ENCODE results near the gene KNCN. TPM values are rescaled to one million over a fixed set of nuclear protein-coding genes. Genes with fewer than 3 reads are reported as not detected.

The KNCN gene
- total and polyA plus RNA-seq, 10 of the 15 experiments (the other 5 are each of a cell fraction or from before 2014, with no cell fraction given) = not detected

Other genes with a start within 250 kb of the KNCN start
Only the 7 nearest of the 11 such genes appear.
- 0.98 and 1.4 TPM in 2 replicates for gene FAAH, start 157.3 kb downstream of the KNCN start, total RNA-seq (2014; rRNA removed)
- 0.22 TPM in 1 of 2 replicates, not detected in the other for gene FAAH, start 157.3 kb downstream of the KNCN start, total RNA-seq (2014; rRNA removed; fragmentation: Illumina TruSeq; extraction: Trizol)
- gene FAAH, start 157.3 kb downstream of the KNCN start, total RNA-seq (2021) = 0.72 and 0.77 TPM in 2 replicates
- 1.7 and 2.5 TPM in 2 replicates for gene FAAH, start 157.3 kb downstream of the KNCN start, polyA plus RNA-seq (2011; rRNA removed)
- gene FAAH, start 157.3 kb downstream of the KNCN start, polyA plus RNA-seq (2014; fragmentation: Illumina TruSeq; extraction: Trizol) = 0.11 and 0.37 TPM in 2 replicates
- under 1 TPM in 1 of 2 experiments, not detected in 1; 0.07 TPM for gene FAAH, start 157.3 kb downstream of the KNCN start, polyA plus RNA-seq (2014; fragmentation: Nextera tagmentation; extraction: Ambion mirVana)
- 0.52 and 0.64 TPM in 2 replicates for gene FAAH, start 157.3 kb downstream of the KNCN start, polyA plus RNA-seq (2014; rRNA removed)
- under 1 TPM; 0.51 to 0.69 TPM for gene FAAH, start 157.3 kb downstream of the KNCN start, polyA plus RNA-seq (2016; fragmentation: Nextera tagmentation; extraction: Ambion mirVana)
- not detected in 2 replicates for gene DMBX1, start 61.8 kb downstream of the KNCN start, total RNA-seq (2014; rRNA removed)
- gene DMBX1, start 61.8 kb downstream of the KNCN start, total RNA-seq (2014; rRNA removed; fragmentation: Illumina TruSeq; extraction: Trizol) = not detected in 2 replicates
- not detected in 2 replicates for gene DMBX1, start 61.8 kb downstream of the KNCN start, total RNA-seq (2021)
- gene DMBX1, start 61.8 kb downstream of the KNCN start, polyA plus RNA-seq (2011; rRNA removed) = 0.03 TPM in 1 of 2 replicates, not detected in the other
- not detected in 2 replicates for gene DMBX1, start 61.8 kb downstream of the KNCN start, polyA plus RNA-seq (2014; fragmentation: Illumina TruSeq; extraction: Trizol)
- not detected for gene DMBX1, start 61.8 kb downstream of the KNCN start, polyA plus RNA-seq (2014; fragmentation: Nextera tagmentation; extraction: Ambion mirVana)
- not detected in 2 replicates for gene DMBX1, start 61.8 kb downstream of the KNCN start, polyA plus RNA-seq (2014; rRNA removed)
- not detected for gene DMBX1, start 61.8 kb downstream of the KNCN start, polyA plus RNA-seq (2016; fragmentation: Nextera tagmentation; extraction: Ambion mirVana)
- gene MKNK1, start 52.6 kb upstream of the KNCN start, total RNA-seq (2014; rRNA removed) = 19.1 and 20.0 TPM in 2 replicates
- gene MKNK1, start 52.6 kb upstream of the KNCN start, total RNA-seq (2014; rRNA removed; fragmentation: Illumina TruSeq; extraction: Trizol) = 19.2 and 21.2 TPM in 2 replicates
- 22.1 and 29.1 TPM in 2 replicates for gene MKNK1, start 52.6 kb upstream of the KNCN start, total RNA-seq (2021)
- 27.8 and 34.6 TPM in 2 replicates for gene MKNK1, start 52.6 kb upstream of the KNCN start, polyA plus RNA-seq (2011; rRNA removed)
- gene MKNK1, start 52.6 kb upstream of the KNCN start, polyA plus RNA-seq (2014; fragmentation: Illumina TruSeq; extraction: Trizol) = 26.3 and 34.6 TPM in 2 replicates
- 10 to 100 TPM; 13.7 to 17.0 TPM for gene MKNK1, start 52.6 kb upstream of the KNCN start, polyA plus RNA-seq (2014; fragmentation: Nextera tagmentation; extraction: Ambion mirVana)
- gene MKNK1, start 52.6 kb upstream of the KNCN start, polyA plus RNA-seq (2014; rRNA removed) = 29.9 and 30.2 TPM in 2 replicates
- 10 to 100 TPM; 26.8 to 29.7 TPM for gene MKNK1, start 52.6 kb upstream of the KNCN start, polyA plus RNA-seq (2016; fragmentation: Nextera tagmentation; extraction: Ambion mirVana)
- gene MOB3C, start 65.2 kb upstream of the KNCN start, total RNA-seq (2014; rRNA removed) = 10.3 and 11.1 TPM in 2 replicates
- 8.4 and 8.6 TPM in 2 replicates for gene MOB3C, start 65.2 kb upstream of the KNCN start, total RNA-seq (2014; rRNA removed; fragmentation: Illumina TruSeq; extraction: Trizol)
- gene MOB3C, start 65.2 kb upstream of the KNCN start, total RNA-seq (2021) = 9.9 and 11.4 TPM in 2 replicates
- 12.4 and 16.0 TPM in 2 replicates for gene MOB3C, start 65.2 kb upstream of the KNCN start, polyA plus RNA-seq (2011; rRNA removed)
- 10.3 and 12.8 TPM in 2 replicates for gene MOB3C, start 65.2 kb upstream of the KNCN start, polyA plus RNA-seq (2014; fragmentation: Illumina TruSeq; extraction: Trizol)
- gene MOB3C, start 65.2 kb upstream of the KNCN start, polyA plus RNA-seq (2014; fragmentation: Nextera tagmentation; extraction: Ambion mirVana) = 1 to 10 TPM; 1.0 to 4.1 TPM
- gene MOB3C, start 65.2 kb upstream of the KNCN start, polyA plus RNA-seq (2014; rRNA removed) = 9.8 and 10.7 TPM in 2 replicates
- 1 to 10 TPM; 5.6 to 5.9 TPM for gene MOB3C, start 65.2 kb upstream of the KNCN start, polyA plus RNA-seq (2016; fragmentation: Nextera tagmentation; extraction: Ambion mirVana)
- gene ATPAF1, start 116.7 kb upstream of the KNCN start, total RNA-seq (2014; rRNA removed) = 42.8 and 49.5 TPM in 2 replicates
- gene ATPAF1, start 116.7 kb upstream of the KNCN start, total RNA-seq (2014; rRNA removed; fragmentation: Illumina TruSeq; extraction: Trizol) = 40.1 and 41.3 TPM in 2 replicates
- gene ATPAF1, start 116.7 kb upstream of the KNCN start, total RNA-seq (2021) = 39.6 and 40.2 TPM in 2 replicates
- gene ATPAF1, start 116.7 kb upstream of the KNCN start, polyA plus RNA-seq (2011; rRNA removed) = 93.5 and 123 TPM in 2 replicates
- 61.1 and 67.6 TPM in 2 replicates for gene ATPAF1, start 116.7 kb upstream of the KNCN start, polyA plus RNA-seq (2014; fragmentation: Illumina TruSeq; extraction: Trizol)
- 10 to 100 TPM; 15.2 to 32.6 TPM for gene ATPAF1, start 116.7 kb upstream of the KNCN start, polyA plus RNA-seq (2014; fragmentation: Nextera tagmentation; extraction: Ambion mirVana)
- 42.3 and 54.0 TPM in 2 replicates for gene ATPAF1, start 116.7 kb upstream of the KNCN start, polyA plus RNA-seq (2014; rRNA removed)
- 10 to 100 TPM; 64.2 to 74.6 TPM for gene ATPAF1, start 116.7 kb upstream of the KNCN start, polyA plus RNA-seq (2016; fragmentation: Nextera tagmentation; extraction: Ambion mirVana)
- not detected in 2 replicates for gene TEX38, start 120.2 kb upstream of the KNCN start, total RNA-seq (2014; rRNA removed)
- not detected in 2 replicates for gene TEX38, start 120.2 kb upstream of the KNCN start, total RNA-seq (2014; rRNA removed; fragmentation: Illumina TruSeq; extraction: Trizol)
- not detected in 2 replicates for gene TEX38, start 120.2 kb upstream of the KNCN start, total RNA-seq (2021)
- 0.07 TPM in 1 of 2 replicates, not detected in the other for gene TEX38, start 120.2 kb upstream of the KNCN start, polyA plus RNA-seq (2011; rRNA removed)
- not detected in 2 replicates for gene TEX38, start 120.2 kb upstream of the KNCN start, polyA plus RNA-seq (2014; fragmentation: Illumina TruSeq; extraction: Trizol)
- not detected for gene TEX38, start 120.2 kb upstream of the KNCN start, polyA plus RNA-seq (2014; fragmentation: Nextera tagmentation; extraction: Ambion mirVana)
- not detected in 2 replicates for gene TEX38, start 120.2 kb upstream of the KNCN start, polyA plus RNA-seq (2014; rRNA removed)
- under 1 TPM; 0.15 to 0.32 TPM for gene TEX38, start 120.2 kb upstream of the KNCN start, polyA plus RNA-seq (2016; fragmentation: Nextera tagmentation; extraction: Ambion mirVana)
- gene EFCAB14, start 167.5 kb upstream of the KNCN start, total RNA-seq (2014; rRNA removed) = 44.8 and 54.1 TPM in 2 replicates
- 46.1 and 51.1 TPM in 2 replicates for gene EFCAB14, start 167.5 kb upstream of the KNCN start, total RNA-seq (2014; rRNA removed; fragmentation: Illumina TruSeq; extraction: Trizol)
- gene EFCAB14, start 167.5 kb upstream of the KNCN start, total RNA-seq (2021) = 42.3 and 46.3 TPM in 2 replicates
- 66.0 and 78.8 TPM in 2 replicates for gene EFCAB14, start 167.5 kb upstream of the KNCN start, polyA plus RNA-seq (2011; rRNA removed)
- 58.2 and 67.5 TPM in 2 replicates for gene EFCAB14, start 167.5 kb upstream of the KNCN start, polyA plus RNA-seq (2014; fragmentation: Illumina TruSeq; extraction: Trizol)
- gene EFCAB14, start 167.5 kb upstream of the KNCN start, polyA plus RNA-seq (2014; fragmentation: Nextera tagmentation; extraction: Ambion mirVana) = 10 to 100 TPM in 1 of 2 experiments, 1 to 10 TPM in 1; 7.8 to 12.7 TPM
- gene EFCAB14, start 167.5 kb upstream of the KNCN start, polyA plus RNA-seq (2014; rRNA removed) = 25.0 and 31.5 TPM in 2 replicates
- gene EFCAB14, start 167.5 kb upstream of the KNCN start, polyA plus RNA-seq (2016; fragmentation: Nextera tagmentation; extraction: Ambion mirVana) = 10 to 100 TPM; 36.8 to 40.9 TPM